Erythroblast (primary cell): Measurements from ENCODE around the gene LLCFC1.

Experiments
- GATA1 ChIP-seq: IDR thresholded peaks from 2 replicates; pipeline ENCODE4 v1.6.1; 2011; ENCODE audit warnings: low read depth, mild to moderate bottlenecking, control low read depth, low read length, moderate library complexity
- POLR2A ChIP-seq: IDR thresholded peaks from 2 replicates; pipeline ENCODE4 v1.6.1; 2011; ENCODE audit warnings: mild to moderate bottlenecking, low read length

GRCh38 chr7:142901426-142902259 lies 37.6 kb upstream of the LLCFC1 start:
- TF ChIP-seq POLR2A (no peak), GATA1 (no peak)
